ENCODE data around the gene DUOXA1.
"Not testable (repeated sequence)": the region's sequence is repeated elsewhere in the genome, so short reads cannot be mapped to it uniquely, and the experiment has no call there.

The DUOXA1 gene

GRCh38 chr15:45105586-45105985 is 24.1 kb downstream of the DUOXA1 start:
- H3K4me3 ChIP-seq (ENCODE audit: low read length, poor library complexity, severe bottlenecking): no peak overlapping the region
- no peak overlapping the region for H3K4me2 ChIP-seq (ENCODE audit: low read depth, low read length, poor library complexity, severe bottlenecking)
- H3K9me3 ChIP-seq (ENCODE audit: insufficient read depth, low read depth, low read length): no peaks in the 10 kb centered on the region
- TF ChIP-seq EZH2phosphoT487 (IDR thresholded peaks at IDR 0.05; ENCODE audit: borderline replicate concordance): no peak
- TF ChIP-seq, protein P1, sequence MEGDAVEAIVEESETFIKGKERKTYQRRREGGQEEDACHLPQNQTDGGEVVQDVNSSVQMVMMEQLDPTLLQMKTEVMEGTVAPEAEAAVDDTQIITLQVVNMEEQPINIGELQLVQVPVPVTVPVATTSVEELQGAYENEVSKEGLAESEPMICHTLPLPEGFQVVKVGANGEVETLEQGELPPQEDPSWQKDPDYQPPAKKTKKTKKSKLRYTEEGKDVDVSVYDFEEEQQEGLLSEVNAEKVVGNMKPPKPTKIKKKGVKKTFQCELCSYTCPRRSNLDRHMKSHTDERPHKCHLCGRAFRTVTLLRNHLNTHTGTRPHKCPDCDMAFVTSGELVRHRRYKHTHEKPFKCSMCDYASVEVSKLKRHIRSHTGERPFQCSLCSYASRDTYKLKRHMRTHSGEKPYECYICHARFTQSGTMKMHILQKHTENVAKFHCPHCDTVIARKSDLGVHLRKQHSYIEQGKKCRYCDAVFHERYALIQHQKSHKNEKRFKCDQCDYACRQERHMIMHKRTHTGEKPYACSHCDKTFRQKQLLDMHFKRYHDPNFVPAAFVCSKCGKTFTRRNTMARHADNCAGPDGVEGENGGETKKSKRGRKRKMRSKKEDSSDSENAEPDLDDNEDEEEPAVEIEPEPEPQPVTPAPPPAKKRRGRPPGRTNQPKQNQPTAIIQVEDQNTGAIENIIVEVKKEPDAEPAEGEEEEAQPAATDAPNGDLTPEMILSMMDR (conservative IDR thresholded peaks at IDR 0.05; ENCODE audit: low read length): no peak
- H2AFZ ChIP-seq (ENCODE audit: low read length): no peak overlapping the region
- no peaks in the 10 kb centered on the region for H3K9me2 ChIP-seq (replicated peaks; ENCODE audit: low read depth, low read length)
- no peaks in the 10 kb centered on the region for H3K4me1 ChIP-seq (ENCODE audit: insufficient read depth, low read length, poor library complexity, severe bottlenecking)
- no peaks in the 10 kb centered on the region for H3K36me3 ChIP-seq (ENCODE audit: insufficient read depth, low read length)
- H3K27me3 ChIP-seq (ENCODE audit: insufficient read depth, low read length, poor library complexity, severe bottlenecking): no peaks in the 10 kb centered on the region
- H3F3A ChIP-seq (ENCODE audit: low read depth): no peaks in the 10 kb centered on the region
- no peaks in the 10 kb centered on the region for H4K20me1 ChIP-seq (ENCODE audit: insufficient read depth, low read length, poor library complexity, severe bottlenecking)
- H3K79me2 ChIP-seq (ENCODE audit: insufficient read depth, low read length): no peaks in the 10 kb centered on the region
- H3K9ac ChIP-seq (ENCODE audit: low read depth, low read length, poor library complexity, severe bottlenecking): no peak overlapping the region

GRCh38 chr15:45104170-45104569 is 25.5 kb downstream of the DUOXA1 start:
- not testable (repeated sequence) for H4K20me1 ChIP-seq (ENCODE audit: insufficient read depth, low read length, poor library complexity, severe bottlenecking); H3K4me3 ChIP-seq (ENCODE audit: low read length, poor library complexity, severe bottlenecking); H3K9ac ChIP-seq (ENCODE audit: low read depth, low read length, poor library complexity, severe bottlenecking); H3K4me2 ChIP-seq (ENCODE audit: low read depth, low read length, poor library complexity, severe bottlenecking); H3K9me3 ChIP-seq (ENCODE audit: insufficient read depth, low read depth, low read length); H3K79me2 ChIP-seq (ENCODE audit: insufficient read depth, low read length); H3K36me3 ChIP-seq (ENCODE audit: insufficient read depth, low read length); H3F3A ChIP-seq (ENCODE audit: low read depth); H3K4me1 ChIP-seq (ENCODE audit: insufficient read depth, low read length, poor library complexity, severe bottlenecking); H3K27me3 ChIP-seq (ENCODE audit: insufficient read depth, low read length, poor library complexity, severe bottlenecking); H2AFZ ChIP-seq (ENCODE audit: low read length); H3K9me2 ChIP-seq (replicated peaks; ENCODE audit: low read depth, low read length)

- Histone ChIP-seq H3K4me1 (ENCODE audit: insufficient read depth, low read length, poor library complexity, severe bottlenecking) (no peaks in the 10 kb centered on the region), H3K9me2 (replicated peaks; ENCODE audit: low read depth, low read length) (no peaks in the 10 kb centered on the region), H4K20me1 (ENCODE audit: insufficient read depth, low read length, poor library complexity, severe bottlenecking) (no peaks in the 10 kb centered on the region), H3F3A (ENCODE audit: low read depth) (no peaks in the 10 kb centered on the region), H3K79me2 (ENCODE audit: insufficient read depth, low read length) (no peaks in the 10 kb centered on the region), H3K4me3 (ENCODE audit: low read length, poor library complexity, severe bottlenecking) (no peak overlapping the region), H2AFZ (ENCODE audit: low read length) (no peak overlapping the region), H3K9ac (ENCODE audit: low read depth, low read length, poor library complexity, severe bottlenecking) (no peak overlapping the region), H3K9me3 (ENCODE audit: insufficient read depth, low read depth, low read length) (no peaks in the 10 kb centered on the region), H3K36me3 (ENCODE audit: insufficient read depth, low read length) (no peaks in the 10 kb centered on the region), H3K4me2 (ENCODE audit: low read depth, low read length, poor library complexity, severe bottlenecking) (no peak overlapping the region), H3K27me3 (ENCODE audit: insufficient read depth, low read length, poor library complexity, severe bottlenecking) (no peaks in the 10 kb centered on the region)
- TF ChIP-seq, protein P1 (conservative IDR thresholded peaks at IDR 0.05; ENCODE audit: low read length): no peak
Observed at GRCh38 chr15:45102226-45102625, 27.5 kb downstream of the DUOXA1 start.

DNA sequence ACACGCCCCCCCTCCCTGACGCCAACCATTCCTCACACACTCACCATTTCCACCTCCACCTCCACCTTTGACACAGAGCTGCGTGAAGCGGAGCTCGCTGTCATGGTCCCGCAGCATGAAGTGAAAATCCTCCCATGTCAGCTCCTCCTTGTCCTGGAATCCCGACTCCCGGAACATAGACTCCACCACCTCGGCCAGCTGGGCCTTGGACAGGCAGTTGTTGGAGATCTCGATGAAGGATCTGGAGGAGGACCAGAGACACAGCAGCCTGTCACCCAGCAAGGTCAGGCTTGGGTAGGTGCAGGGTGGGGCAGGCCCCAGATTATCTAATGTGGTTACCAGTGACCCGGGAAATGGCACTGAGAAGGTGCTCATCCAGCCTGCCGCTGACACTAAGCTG is 27.9 kb downstream of the DUOXA1 start:
- Histone ChIP-seq H3K79me2 (ENCODE audit: insufficient read depth, low read length) (no peaks in the 10 kb centered on the region), H3F3A (ENCODE audit: low read depth) (no peaks in the 10 kb centered on the region), H3K9me3 (ENCODE audit: insufficient read depth, low read depth, low read length) (no peaks in the 10 kb centered on the region), H3K36me3 (ENCODE audit: insufficient read depth, low read length) (no peaks in the 10 kb centered on the region), H3K4me3 (ENCODE audit: low read length, poor library complexity, severe bottlenecking) (no peak overlapping the region), H3K9ac (ENCODE audit: low read depth, low read length, poor library complexity, severe bottlenecking) (no peak overlapping the region), H3K4me2 (ENCODE audit: low read depth, low read length, poor library complexity, severe bottlenecking) (no peak overlapping the region), H3K27me3 (ENCODE audit: insufficient read depth, low read length, poor library complexity, severe bottlenecking) (no peaks in the 10 kb centered on the region), H4K20me1 (ENCODE audit: insufficient read depth, low read length, poor library complexity, severe bottlenecking) (no peaks in the 10 kb centered on the region), H2AFZ (ENCODE audit: low read length) (no peak overlapping the region), H3K9me2 (replicated peaks; ENCODE audit: low read depth, low read length) (no peaks in the 10 kb centered on the region), H3K4me1 (ENCODE audit: insufficient read depth, low read length, poor library complexity, severe bottlenecking) (no peaks in the 10 kb centered on the region)
- TF ChIP-seq, protein P1 (conservative IDR thresholded peaks at IDR 0.05; ENCODE audit: low read length): no peak
- no peak for TF ChIP-seq EZH2phosphoT487 (IDR thresholded peaks at IDR 0.05; ENCODE audit: borderline replicate concordance)

Measured in Loucy (cell line).